HFFc6 (cell line): ENCODE measurements around the gene P2RY12. TPM values are rescaled to one million over a fixed set of nuclear protein-coding genes. Genes with fewer than 3 reads are reported as not detected.
"Not testable (repeated sequence)": the region's sequence is repeated elsewhere in the genome, so short reads cannot be mapped to it uniquely, and the experiment has no call there.

Experiments
- DNase-seq: peaks from one replicate; pipeline ENCODE4 v3.0.0-alpha.2; 2018
- H3K27ac Mint-ChIP-seq: 2 replicates; pipeline ENCODE4 v1.8.0; 2020; ENCODE audit warnings: mild to moderate bottlenecking, mixed read lengths
- H3K27me3 Mint-ChIP-seq: 2 replicates; pipeline ENCODE4 v1.8.0; 2021; ENCODE audit warnings: mild to moderate bottlenecking, moderate library complexity, mixed read lengths; ENCODE audit not compliant: insufficient read depth
- H3K36me3 Mint-ChIP-seq: 2 replicates; pipeline ENCODE4 v1.8.0; 2021; ENCODE audit warnings: low read depth, mixed read lengths
- H3K4me1 Mint-ChIP-seq: 2 replicates; pipeline ENCODE4 v1.8.0; 2020; ENCODE audit warnings: low read depth, mixed read lengths
- H3K4me3 Mint-ChIP-seq: 2 replicates; pipeline ENCODE4 v1.8.0; 2020; ENCODE audit warnings: mild to moderate bottlenecking, moderate library complexity, mixed read lengths
- H3K9me3 Mint-ChIP-seq: 2 replicates; pipeline ENCODE4 v1.8.0; 2020; ENCODE audit warnings: mild to moderate bottlenecking, mixed read lengths
- total RNA-seq, 6 experiments: library from RNA; stranded (reverse); fragmentation: NEBNext Ultra II Directional; extraction: Animal tissue kit (Norgen Biotek cat#: 25700); gene quantifications; 2 replicates in 1 of 6; 3 replicates in 5 of 6; pipeline ENCODE4 v1.2.3, GENCODE V29; 2021
- TF ChIP-seq, protein P1 (sequence below): fragments of 200-600 bp; sonication (generic); IDR thresholded peaks from 2 replicates; pipeline ENCODE4 v1.5.0; 2021; ENCODE audit warnings: antibody characterized with exemption, mild to moderate bottlenecking

The P2RY12 gene
- total RNA-seq, 6 experiments from 2014 or later = not detected

DNA sequence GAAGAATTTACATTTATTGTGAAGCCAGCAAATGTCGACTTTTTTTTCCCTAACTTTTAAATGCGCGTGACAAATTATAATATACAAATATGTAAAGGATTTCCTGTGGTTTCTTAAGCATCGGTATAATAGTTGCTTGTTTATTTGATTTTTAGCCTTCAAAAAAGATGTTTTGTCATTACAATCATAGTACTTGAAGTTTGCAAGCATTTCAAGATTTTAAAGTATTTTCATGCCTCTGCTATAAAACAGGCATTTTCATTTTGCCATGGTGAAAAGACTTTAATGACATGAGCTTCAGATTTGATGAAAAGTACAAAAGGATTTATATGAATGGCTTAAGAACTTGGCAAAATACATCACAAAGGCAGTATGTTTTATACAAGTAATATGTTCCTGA lies 9.4 kb upstream of the P2RY12 start:
- Mint-ChIP-seq H3K36me3 (no peaks in the 10 kb centered on the region), H3K4me1 (peaks cover 35% of the 10 kb centered on the region), H3K27ac (peak overlapping the region; percentile 15; the same call in 1 of the 2 replicates), H3K4me3 (peak overlapping the region; percentile 29; the same call in 1 of the 2 replicates), H3K9me3 (no peaks in the 10 kb centered on the region), H3K27me3 (peaks cover 2% of the 10 kb centered on the region; the same call in 1 of the 2 replicates)
- DNase-seq = no peak
- TF ChIP-seq, protein P1, sequence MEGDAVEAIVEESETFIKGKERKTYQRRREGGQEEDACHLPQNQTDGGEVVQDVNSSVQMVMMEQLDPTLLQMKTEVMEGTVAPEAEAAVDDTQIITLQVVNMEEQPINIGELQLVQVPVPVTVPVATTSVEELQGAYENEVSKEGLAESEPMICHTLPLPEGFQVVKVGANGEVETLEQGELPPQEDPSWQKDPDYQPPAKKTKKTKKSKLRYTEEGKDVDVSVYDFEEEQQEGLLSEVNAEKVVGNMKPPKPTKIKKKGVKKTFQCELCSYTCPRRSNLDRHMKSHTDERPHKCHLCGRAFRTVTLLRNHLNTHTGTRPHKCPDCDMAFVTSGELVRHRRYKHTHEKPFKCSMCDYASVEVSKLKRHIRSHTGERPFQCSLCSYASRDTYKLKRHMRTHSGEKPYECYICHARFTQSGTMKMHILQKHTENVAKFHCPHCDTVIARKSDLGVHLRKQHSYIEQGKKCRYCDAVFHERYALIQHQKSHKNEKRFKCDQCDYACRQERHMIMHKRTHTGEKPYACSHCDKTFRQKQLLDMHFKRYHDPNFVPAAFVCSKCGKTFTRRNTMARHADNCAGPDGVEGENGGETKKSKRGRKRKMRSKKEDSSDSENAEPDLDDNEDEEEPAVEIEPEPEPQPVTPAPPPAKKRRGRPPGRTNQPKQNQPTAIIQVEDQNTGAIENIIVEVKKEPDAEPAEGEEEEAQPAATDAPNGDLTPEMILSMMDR = no peak

DNA sequence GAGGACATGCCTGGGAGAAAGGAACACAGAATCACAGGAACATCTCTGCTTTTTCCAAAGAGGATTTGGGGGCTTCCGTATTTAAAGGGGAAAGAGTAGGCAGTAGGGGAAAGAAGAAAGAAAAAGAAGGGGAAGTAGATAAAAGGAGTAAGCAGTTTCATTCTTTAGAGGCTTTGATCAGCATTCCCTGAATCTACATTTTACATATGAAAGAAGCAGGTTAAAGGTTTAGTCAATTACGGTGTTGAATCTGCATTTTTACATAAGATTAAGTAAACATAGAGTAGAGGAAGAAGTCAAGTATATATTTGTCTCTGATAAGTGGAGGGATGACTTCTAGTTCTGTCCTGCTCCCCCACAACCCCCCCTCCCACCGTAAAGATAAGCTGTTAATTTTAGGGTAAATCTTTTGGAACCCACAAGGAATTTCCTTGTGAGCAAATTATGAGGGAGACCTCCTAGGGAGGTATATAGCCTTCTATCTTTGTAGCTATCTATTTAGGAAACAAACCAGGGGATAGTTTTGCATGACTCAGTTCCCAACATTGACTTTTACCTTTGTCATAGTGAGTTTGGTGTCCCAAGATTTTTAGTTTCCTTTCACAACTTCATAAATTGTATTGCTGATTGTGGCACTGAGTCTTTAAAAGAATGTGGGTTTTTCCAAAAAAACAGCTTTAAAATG lies 8.7 kb upstream of the P2RY12 start:
- Mint-ChIP-seq H3K27me3 (peaks cover 2% of the 10 kb centered on the region; the same call in 1 of the 2 replicates), H3K4me3 (peak overlapping the region; percentile 29; the same call in 1 of the 2 replicates), H3K4me1 (peaks cover 35% of the 10 kb centered on the region), H3K27ac (peak overlapping the region; percentile 15; the same call in 1 of the 2 replicates), H3K9me3 (no peaks in the 10 kb centered on the region), H3K36me3 (no peaks in the 10 kb centered on the region)
- no peak for DNase-seq
- TF ChIP-seq, protein P1 = no peak

DNA sequence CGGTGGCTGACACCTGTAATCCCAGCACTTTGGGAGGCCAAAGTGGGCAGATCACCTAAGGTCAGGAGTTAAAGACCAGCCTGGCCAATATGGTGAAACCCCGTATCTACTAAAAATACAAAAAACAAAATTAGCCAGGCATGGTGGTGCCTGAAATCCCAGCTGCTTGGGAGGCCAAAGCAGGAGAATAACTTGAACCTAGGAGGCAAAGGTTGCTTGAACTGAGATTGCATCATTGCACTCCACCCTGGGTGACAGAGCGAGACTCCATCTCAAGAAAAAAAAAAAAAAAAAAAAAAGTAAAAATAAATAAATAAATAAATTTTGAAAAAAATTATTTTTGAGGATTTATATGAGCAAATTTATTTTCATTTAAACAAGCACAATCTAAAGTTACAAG lies 7.6 kb upstream of the P2RY12 start:
- H3K27me3 Mint-ChIP-seq, H3K4me3 Mint-ChIP-seq, H3K9me3 Mint-ChIP-seq, H3K27ac Mint-ChIP-seq, H3K36me3 Mint-ChIP-seq, DNase-seq: not testable (repeated sequence)
- H3K4me1 Mint-ChIP-seq = peaks cover 35% of the 10 kb centered on the region

DNA sequence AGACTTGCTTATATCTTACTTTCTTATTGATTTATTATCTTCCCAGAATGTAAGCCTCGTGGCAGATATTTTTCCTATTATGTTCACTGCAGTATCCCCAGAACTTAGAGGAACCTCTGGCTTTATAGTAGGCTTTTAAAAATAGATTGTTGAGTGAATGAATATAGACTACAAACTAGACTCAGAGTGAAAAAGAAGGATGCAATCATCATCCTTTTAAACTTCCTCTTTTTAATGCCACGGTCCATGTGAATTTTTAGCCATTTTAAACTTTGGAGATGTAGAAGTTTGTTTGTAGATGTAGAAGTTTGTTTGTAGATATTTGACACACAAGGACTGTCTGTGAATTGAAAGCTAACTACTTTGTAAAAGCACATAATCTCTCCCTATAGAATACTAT lies 7.2 kb upstream of the P2RY12 start:
- Mint-ChIP-seq H3K9me3 (no peaks in the 10 kb centered on the region), H3K27ac (no peak overlapping the region), H3K4me1 (peaks cover 35% of the 10 kb centered on the region), H3K36me3 (no peaks in the 10 kb centered on the region), H3K27me3 (peaks cover 2% of the 10 kb centered on the region; the same call in 1 of the 2 replicates), H3K4me3 (no peak overlapping the region)
- no peak for DNase-seq
- TF ChIP-seq, protein P1 = no peak

DNA sequence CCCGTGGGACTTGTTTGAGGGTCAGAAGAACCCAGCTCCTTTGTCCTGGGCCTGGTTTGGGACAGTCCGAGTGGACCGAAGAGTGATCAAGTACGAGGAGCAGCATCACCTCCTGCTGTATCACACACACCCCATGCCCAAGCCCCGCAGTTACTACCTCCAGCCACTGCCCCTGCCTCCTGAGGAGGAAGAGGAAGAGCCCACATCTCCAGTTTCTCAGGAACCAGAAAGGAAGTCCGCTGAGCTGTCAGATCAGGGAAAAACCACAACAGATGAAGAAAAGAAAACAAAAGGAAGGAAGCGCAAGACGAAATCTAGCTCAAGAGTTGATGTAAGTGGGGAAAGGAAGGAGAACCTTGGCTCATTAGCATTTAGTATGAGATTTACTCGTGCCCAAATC lies 3.3 kb upstream of the P2RY12 start:
- Mint-ChIP-seq H3K9me3 (no peaks in the 10 kb centered on the region), H3K27ac (no peak overlapping the region), H3K27me3 (peaks cover 2% of the 10 kb centered on the region; the same call in 1 of the 2 replicates), H3K4me3 (no peak overlapping the region), H3K36me3 (no peaks in the 10 kb centered on the region), H3K4me1 (peaks cover 20% of the 10 kb centered on the region)
- TF ChIP-seq, protein P1 = no peak
- no peak for DNase-seq

DNA sequence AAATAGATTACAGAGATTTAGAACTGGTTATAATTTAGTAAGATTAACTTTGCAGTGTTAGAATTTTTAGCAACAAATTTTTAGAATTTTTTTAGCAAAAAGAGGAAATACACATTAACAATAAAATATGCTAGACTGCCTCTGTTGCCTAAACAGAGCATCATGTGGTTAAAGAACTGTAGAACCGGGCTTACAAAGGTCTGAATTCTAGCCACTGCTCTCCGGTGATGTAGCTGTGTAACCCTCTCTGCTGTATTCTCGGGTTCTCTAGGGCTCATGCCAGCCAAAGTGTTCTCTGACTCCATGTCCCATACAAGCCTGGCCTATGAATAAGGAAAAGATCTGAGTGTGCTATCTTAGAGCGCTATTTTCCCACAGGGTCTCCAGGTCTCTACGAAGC lies 2.9 kb upstream of the P2RY12 start:
- Mint-ChIP-seq H3K27me3 (peaks cover 2% of the 10 kb centered on the region; the same call in 1 of the 2 replicates), H3K4me1 (peaks cover 17% of the 10 kb centered on the region)

More for the DNA sequence above, 2.9 kb upstream of the P2RY12 start:
- no peak overlapping the region for H3K27ac Mint-ChIP-seq
- no peaks in the 10 kb centered on the region for H3K36me3 Mint-ChIP-seq
- TF ChIP-seq, protein P1 = no peak
- H3K9me3 Mint-ChIP-seq = no peaks in the 10 kb centered on the region
- DNase-seq = no peak
- no peak overlapping the region for H3K4me3 Mint-ChIP-seq
